HepG2 (cell line): Measurements from ENCODE around the gene RERE. TPM values are rescaled to one million over a fixed set of nuclear protein-coding genes. Genes with fewer than 3 reads are reported as not detected.

ENCODE experiments used
- BATF2 ChIP-seq: sonication (generic); formaldehyde crosslinking; IDR thresholded peaks from 2 replicates; pipeline ENCODE4 v1.8.0; 2022; ENCODE audit warnings: mild to moderate bottlenecking, missing genetic modification reagents, moderate library complexity
- CHD2 ChIP-seq: IDR thresholded peaks from 2 replicates; pipeline ENCODE4 v1.6.1; 2011; ENCODE audit warnings: low read depth, low read length, improper control_type of control experiment
- EHMT2 ChIP-seq: fragments of 200-600 bp; sonication (generic); IDR thresholded peaks from 2 replicates; pipeline ENCODE4 v1.7.0; 2017; ENCODE audit warnings: antibody characterized with exemption, low read depth, low read length, borderline replicate concordance
- GABPA ChIP-seq, 2 experiments: IDR thresholded peaks; 2 replicates each; pipeline ENCODE4 v1.6.1; 2011 to 2016; ENCODE audit warnings: low read depth in 2 of 2, low read length in 1 of 2, missing biosample characterization in 1 of 2, missing genetic modification characterization in 1 of 2
- NFKBIZ ChIP-seq: IDR thresholded peaks from 2 replicates; pipeline ENCODE4 v1.6.1; 2018; ENCODE audit warnings: missing genetic modification reagents, missing compliant biosample characterization
- SKIL ChIP-seq: sonication (generic); formaldehyde crosslinking; IDR thresholded peaks from 2 replicates; pipeline ENCODE4 v1.8.0; 2022; ENCODE audit warnings: missing genetic modification reagents, mild to moderate bottlenecking, moderate library complexity, borderline replicate concordance
- SMAD3 ChIP-seq: sonication (generic); formaldehyde crosslinking; IDR thresholded peaks from 2 replicates; pipeline ENCODE4 v1.4.0; 2020; ENCODE audit warnings: missing genetic modification reagents
- SOX6 ChIP-seq, 2 experiments: fragments of 450-650 bp in 1 of 2; sonication (generic) in 1 of 2; formaldehyde crosslinking in 1 of 2; IDR thresholded peaks; 2 replicates each; pipeline versions ENCODE4 v1.4.0 to v1.6.1; 2017 to 2020; ENCODE audit warnings: antibody characterized with exemption in 1 of 2, mild to moderate bottlenecking in 1 of 2, missing genetic modification reagents in 1 of 2
- TARDBP ChIP-seq: sonication (generic); formaldehyde crosslinking; IDR thresholded peaks from 2 replicates; pipeline ENCODE4 v1.8.0; 2022; ENCODE audit warnings: mild to moderate bottlenecking, missing genetic modification reagents
- TERF1 ChIP-seq: sonication (generic); formaldehyde crosslinking; IDR thresholded peaks from 2 replicates; pipeline ENCODE4 v1.8.0; 2022; ENCODE audit warnings: mild to moderate bottlenecking, missing genetic modification reagents, moderate library complexity
- YY1 ChIP-seq: IDR thresholded peaks from 2 replicates; pipeline ENCODE4 v1.6.1; 2011; ENCODE audit warnings: low read length, low read depth, moderate library complexity, mild to moderate bottlenecking; ENCODE audit not compliant: insufficient read depth, insufficient replicate concordance
- ZNF12 ChIP-seq: sonication (generic); formaldehyde crosslinking; IDR thresholded peaks from 2 replicates; pipeline ENCODE4 v1.5.0; 2020; ENCODE audit warnings: missing genetic modification reagents
- ZNF564 ChIP-seq: sonication (generic); formaldehyde crosslinking; IDR thresholded peaks from 2 replicates; pipeline ENCODE4 v1.8.1; 2023; ENCODE audit warnings: mild to moderate bottlenecking, missing genetic modification reagents
- ZNF75D ChIP-seq: sonication (generic); formaldehyde crosslinking; IDR thresholded peaks from 2 replicates; pipeline ENCODE4 v1.8.1; 2023; ENCODE audit warnings: missing genetic modification reagents, mild to moderate bottlenecking, borderline replicate concordance
- polyA plus RNA-seq, 8 experiments: library from polyadenylated mRNA; depleted of rRNA in 3 of 8; stranded (reverse) in 7 of 8; unstranded in 1 of 8; fragments of >200 nt; fragmentation: Illumina TruSeq in 4 of 8; extraction: Trizol in 4 of 8; gene quantifications; 2 replicates each; pipeline versions ENCODE4 v1.2.1 to v1.2.3, GENCODE V29; 2011 to 2016; ENCODE audit warnings: low read depth in 4 of 8, missing spikeins in 1 of 8, mixed read lengths in 1 of 8; ENCODE audit not compliant: insufficient read depth in 1 of 8
- total RNA-seq, 5 experiments: library from RNA; depleted of rRNA; stranded (reverse); fragments of >200 nt; fragmentation: Illumina TruSeq; extraction: Trizol; gene quantifications; 2 replicates each; pipeline ENCODE4 v1.2.3, GENCODE V29; 2016; ENCODE audit warnings: low read depth in 1 of 5
- TF ChIP-seq, protein P1 (sequence below): sonication (generic); formaldehyde crosslinking; IDR thresholded peaks from 2 replicates; pipeline ENCODE4 v1.8.1; 2023; ENCODE audit warnings: mild to moderate bottlenecking, missing genetic modification reagents
- TF ChIP-seq, protein P2 (sequence below): sonication (generic); formaldehyde crosslinking; IDR thresholded peaks from 2 replicates; pipeline ENCODE4 v1.4.0; 2020; ENCODE audit warnings: missing genetic modification reagents
- TF ChIP-seq, protein P3 (sequence below): IDR thresholded peaks from 2 replicates; pipeline ENCODE4 v1.4.0; 2020; ENCODE audit warnings: mild to moderate bottlenecking, missing genetic modification reagents

RERE gene
- total and polyA plus RNA-seq, 2 of the 13 experiments (the other 11 are each of a cell fraction or from before 2014, with no cell fraction given), result 18.3 to 21.9 TPM

DNA sequence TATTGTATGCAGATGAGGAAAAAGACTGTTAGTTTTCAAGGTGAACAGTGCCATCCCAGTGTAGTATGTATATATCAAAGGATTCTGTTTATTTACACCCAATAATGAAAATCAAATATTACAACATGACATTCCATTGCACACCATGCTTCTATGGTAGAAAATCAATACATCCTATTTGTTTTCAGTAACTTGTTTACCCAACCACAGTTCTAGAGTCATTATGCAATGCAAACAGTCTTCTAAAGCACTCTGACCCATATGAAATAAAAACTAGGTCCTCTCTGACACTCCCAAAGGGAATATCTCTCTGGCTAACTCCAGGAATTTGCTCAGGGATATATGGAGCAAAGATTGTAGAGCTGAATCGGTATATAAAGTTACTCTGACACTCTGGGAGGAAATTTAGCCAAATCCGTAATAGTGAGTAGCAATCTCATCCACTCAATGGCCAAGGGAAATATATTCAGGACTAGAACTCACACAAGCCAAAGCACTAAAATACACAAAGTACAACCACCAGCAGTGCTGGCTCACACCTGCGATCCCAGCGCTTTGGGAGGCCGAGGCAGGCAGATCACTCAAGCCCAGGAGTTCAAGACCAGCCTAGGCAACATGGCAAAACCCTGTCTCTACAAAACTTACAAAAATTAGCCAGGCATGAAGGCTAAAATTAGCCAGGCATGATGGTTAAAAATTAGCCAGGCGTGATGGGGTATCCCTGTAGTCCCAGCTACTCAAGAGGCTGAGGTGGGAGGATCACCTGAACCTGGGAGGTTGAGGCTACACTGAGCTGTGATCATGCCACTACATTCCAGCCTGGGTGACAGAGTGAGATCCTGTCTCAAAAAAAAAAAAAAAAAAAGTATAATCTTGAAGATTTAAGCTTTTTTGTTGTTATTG, 75.2 kb downstream of the RERE start (continued):
- peak; percentile 98 for TF ChIP-seq TARDBP (CRISPR knock-in tag)
- TF ChIP-seq GABPA (IDR thresholded peaks at IDR 0.05; ENCODE audit: low read depth, low read length), result no peak
- TF ChIP-seq GABPA (CRISPR knock-in tag; IDR thresholded peaks at IDR 0.05; ENCODE audit: low read depth), result peak; percentile 34; the same call in 1 of the 2 replicates
- TF ChIP-seq, protein P1, sequence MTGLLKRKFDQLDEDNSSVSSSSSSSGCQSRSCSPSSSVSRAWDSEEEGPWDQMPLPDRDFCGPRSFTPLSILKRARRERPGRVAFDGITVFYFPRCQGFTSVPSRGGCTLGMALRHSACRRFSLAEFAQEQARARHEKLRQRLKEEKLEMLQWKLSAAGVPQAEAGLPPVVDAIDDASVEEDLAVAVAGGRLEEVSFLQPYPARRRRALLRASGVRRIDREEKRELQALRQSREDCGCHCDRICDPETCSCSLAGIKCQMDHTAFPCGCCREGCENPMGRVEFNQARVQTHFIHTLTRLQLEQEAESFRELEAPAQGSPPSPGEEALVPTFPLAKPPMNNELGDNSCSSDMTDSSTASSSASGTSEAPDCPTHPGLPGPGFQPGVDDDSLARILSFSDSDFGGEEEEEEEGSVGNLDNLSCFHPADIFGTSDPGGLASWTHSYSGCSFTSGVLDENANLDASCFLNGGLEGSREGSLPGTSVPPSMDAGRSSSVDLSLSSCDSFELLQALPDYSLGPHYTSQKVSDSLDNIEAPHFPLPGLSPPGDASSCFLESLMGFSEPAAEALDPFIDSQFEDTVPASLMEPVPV (CRISPR knock-in tag), result peak; percentile 66
- peak; percentile 97 for TF ChIP-seq SMAD3 (CRISPR knock-in tag)
- TF ChIP-seq, protein P2, sequence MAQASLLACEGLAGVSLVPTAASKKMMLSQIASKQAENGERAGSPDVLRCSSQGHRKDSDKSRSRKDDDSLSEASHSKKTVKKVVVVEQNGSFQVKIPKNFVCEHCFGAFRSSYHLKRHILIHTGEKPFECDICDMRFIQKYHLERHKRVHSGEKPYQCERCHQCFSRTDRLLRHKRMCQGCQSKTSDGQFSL (CRISPR knock-in tag), result 0 out of 2 replicates have a peak, but pooled peaks have one; percentile 23
- TF ChIP-seq CHD2, result no peak
- no peak for TF ChIP-seq YY1
- TF ChIP-seq NFKBIZ (CRISPR knock-in tag), result peak; percentile 99
- TF ChIP-seq BATF2, result no peak
- TF ChIP-seq, protein P3, sequence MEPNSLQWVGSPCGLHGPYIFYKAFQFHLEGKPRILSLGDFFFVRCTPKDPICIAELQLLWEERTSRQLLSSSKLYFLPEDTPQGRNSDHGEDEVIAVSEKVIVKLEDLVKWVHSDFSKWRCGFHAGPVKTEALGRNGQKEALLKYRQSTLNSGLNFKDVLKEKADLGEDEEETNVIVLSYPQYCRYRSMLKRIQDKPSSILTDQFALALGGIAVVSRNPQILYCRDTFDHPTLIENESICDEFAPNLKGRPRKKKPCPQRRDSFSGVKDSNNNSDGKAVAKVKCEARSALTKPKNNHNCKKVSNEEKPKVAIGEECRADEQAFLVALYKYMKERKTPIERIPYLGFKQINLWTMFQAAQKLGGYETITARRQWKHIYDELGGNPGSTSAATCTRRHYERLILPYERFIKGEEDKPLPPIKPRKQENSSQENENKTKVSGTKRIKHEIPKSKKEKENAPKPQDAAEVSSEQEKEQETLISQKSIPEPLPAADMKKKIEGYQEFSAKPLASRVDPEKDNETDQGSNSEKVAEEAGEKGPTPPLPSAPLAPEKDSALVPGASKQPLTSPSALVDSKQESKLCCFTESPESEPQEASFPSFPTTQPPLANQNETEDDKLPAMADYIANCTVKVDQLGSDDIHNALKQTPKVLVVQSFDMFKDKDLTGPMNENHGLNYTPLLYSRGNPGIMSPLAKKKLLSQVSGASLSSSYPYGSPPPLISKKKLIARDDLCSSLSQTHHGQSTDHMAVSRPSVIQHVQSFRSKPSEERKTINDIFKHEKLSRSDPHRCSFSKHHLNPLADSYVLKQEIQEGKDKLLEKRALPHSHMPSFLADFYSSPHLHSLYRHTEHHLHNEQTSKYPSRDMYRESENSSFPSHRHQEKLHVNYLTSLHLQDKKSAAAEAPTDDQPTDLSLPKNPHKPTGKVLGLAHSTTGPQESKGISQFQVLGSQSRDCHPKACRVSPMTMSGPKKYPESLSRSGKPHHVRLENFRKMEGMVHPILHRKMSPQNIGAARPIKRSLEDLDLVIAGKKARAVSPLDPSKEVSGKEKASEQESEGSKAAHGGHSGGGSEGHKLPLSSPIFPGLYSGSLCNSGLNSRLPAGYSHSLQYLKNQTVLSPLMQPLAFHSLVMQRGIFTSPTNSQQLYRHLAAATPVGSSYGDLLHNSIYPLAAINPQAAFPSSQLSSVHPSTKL (CRISPR knock-in tag), result peak; percentile 100
- TF ChIP-seq ZNF12, result peak; percentile 85
- peak; percentile 92 for TF ChIP-seq SKIL (CRISPR knock-in tag)
- TF ChIP-seq TERF1 (CRISPR knock-in tag), result no peak
- TF ChIP-seq EHMT2, result peak; percentile 75; the same call in 1 of the 2 replicates
- TF ChIP-seq ZNF564 (CRISPR knock-in tag), result peak; percentile 60; the same call in 1 of the 2 replicates
- no peak for TF ChIP-seq ZNF75D (CRISPR knock-in tag)
- no peak for TF ChIP-seq SOX6 (IDR thresholded peaks at IDR 0.05)
- TF ChIP-seq SOX6 (CRISPR knock-in tag; IDR thresholded peaks at IDR 0.05), result peak; percentile 98
